Type B pancreatic cell (in vitro differentiated cells): Measurements from ENCODE around the gene KCNT1. TPM values are rescaled to one million over a fixed set of nuclear protein-coding genes. Genes with fewer than 3 reads are reported as not detected.

Experiments used
- DNase-seq: peaks from one replicate; pipeline ENCODE4 v3.0.0; 2021; ENCODE audit warnings: mixed read lengths; ENCODE audit not compliant: unreplicated experiment; ENCODE audit errors: extremely low spot score
- H3K27ac Mint-ChIP-seq: 2 replicates; pipeline ENCODE4 v1.8.0; 2021; ENCODE audit warnings: mild to moderate bottlenecking, mixed read lengths
- H3K27me3 Mint-ChIP-seq: 2 replicates; pipeline ENCODE4 v1.8.0; 2021; ENCODE audit warnings: mixed read lengths
- H3K36me3 Mint-ChIP-seq: 2 replicates; pipeline ENCODE4 v1.8.0; 2021; ENCODE audit warnings: mixed read lengths
- H3K4me1 Mint-ChIP-seq: one replicate; pipeline ENCODE4 v1.8.0; 2021; ENCODE audit warnings: mixed read lengths; ENCODE audit not compliant: unreplicated experiment
- H3K4me3 Mint-ChIP-seq: 2 replicates; pipeline ENCODE4 v1.8.0; 2021; ENCODE audit warnings: mild to moderate bottlenecking, mixed read lengths
- H3K9me3 Mint-ChIP-seq: 2 replicates; pipeline ENCODE4 v1.8.0; 2021; ENCODE audit warnings: mixed read lengths
- total RNA-seq: library from RNA; stranded (reverse); gene quantifications from 2 replicates; pipeline ENCODE4 v1.2.1, GENCODE V29; 2021; ENCODE audit warnings: low replicate concordance
- TF ChIP-seq, protein P1 (sequence below): fragments of 200-600 bp; sonication (generic); conservative IDR thresholded peaks from 2 replicates; pipeline ENCODE4 v1.5.0; 2021; ENCODE audit warnings: antibody characterized with exemption, mild to moderate bottlenecking

KCNT1 gene
- total RNA-seq, 1 donor from 2014 or later = not detected

DNA sequence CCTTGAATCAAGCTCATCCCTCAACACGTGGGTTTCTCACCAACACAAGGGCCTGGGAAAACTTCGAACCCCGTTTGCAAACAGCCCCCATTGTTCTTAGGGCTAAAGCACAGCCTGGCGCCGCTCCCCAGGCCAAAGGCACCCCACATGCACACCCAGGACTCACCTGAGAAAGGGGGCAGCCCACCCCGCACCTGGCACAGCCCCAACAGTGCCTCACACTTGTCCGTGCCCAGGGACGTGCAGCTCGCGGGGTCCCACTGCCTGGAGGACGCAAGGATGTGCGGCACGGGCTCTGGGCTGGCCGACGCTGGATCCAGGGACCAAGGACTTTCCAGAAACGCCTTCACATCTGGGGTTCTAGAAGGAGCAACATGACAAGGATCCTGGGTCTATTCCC lies 5.5 kb upstream of the KCNT1 start:
- Mint-ChIP-seq H3K27ac (no peak overlapping the region), H3K4me1 (no peaks in the 10 kb centered on the region), H3K4me3 (no peak overlapping the region), H3K9me3 (no peaks in the 10 kb centered on the region), H3K27me3 (peaks cover 13% of the 10 kb centered on the region), H3K36me3 (no peaks in the 10 kb centered on the region)
- TF ChIP-seq, protein P1, sequence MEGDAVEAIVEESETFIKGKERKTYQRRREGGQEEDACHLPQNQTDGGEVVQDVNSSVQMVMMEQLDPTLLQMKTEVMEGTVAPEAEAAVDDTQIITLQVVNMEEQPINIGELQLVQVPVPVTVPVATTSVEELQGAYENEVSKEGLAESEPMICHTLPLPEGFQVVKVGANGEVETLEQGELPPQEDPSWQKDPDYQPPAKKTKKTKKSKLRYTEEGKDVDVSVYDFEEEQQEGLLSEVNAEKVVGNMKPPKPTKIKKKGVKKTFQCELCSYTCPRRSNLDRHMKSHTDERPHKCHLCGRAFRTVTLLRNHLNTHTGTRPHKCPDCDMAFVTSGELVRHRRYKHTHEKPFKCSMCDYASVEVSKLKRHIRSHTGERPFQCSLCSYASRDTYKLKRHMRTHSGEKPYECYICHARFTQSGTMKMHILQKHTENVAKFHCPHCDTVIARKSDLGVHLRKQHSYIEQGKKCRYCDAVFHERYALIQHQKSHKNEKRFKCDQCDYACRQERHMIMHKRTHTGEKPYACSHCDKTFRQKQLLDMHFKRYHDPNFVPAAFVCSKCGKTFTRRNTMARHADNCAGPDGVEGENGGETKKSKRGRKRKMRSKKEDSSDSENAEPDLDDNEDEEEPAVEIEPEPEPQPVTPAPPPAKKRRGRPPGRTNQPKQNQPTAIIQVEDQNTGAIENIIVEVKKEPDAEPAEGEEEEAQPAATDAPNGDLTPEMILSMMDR = no peak
- no peak for DNase-seq

DNA sequence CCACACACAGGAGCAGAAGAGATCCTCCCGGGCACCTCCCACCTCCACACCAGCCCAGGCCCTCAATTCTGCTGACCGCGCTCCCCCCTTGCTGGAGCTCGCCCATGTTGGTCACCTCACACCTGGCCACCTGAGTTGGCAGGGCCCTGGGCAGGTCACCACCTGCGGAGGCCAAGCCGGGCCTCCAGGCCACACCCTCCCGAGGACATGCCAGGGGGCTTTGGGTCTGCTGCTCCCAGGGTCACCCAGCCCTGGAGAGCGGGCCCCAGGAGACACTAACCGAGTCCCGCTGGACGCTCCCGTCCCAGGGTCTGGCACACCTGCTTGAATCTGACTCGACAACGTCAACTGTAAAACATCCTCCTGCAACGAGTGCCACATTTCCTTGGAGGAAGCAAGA lies 4.8 kb upstream of the KCNT1 start:
- H3K9me3 Mint-ChIP-seq = no peaks in the 10 kb centered on the region
- H3K27ac Mint-ChIP-seq = no peak overlapping the region
- H3K27me3 Mint-ChIP-seq = peaks cover 8% of the 10 kb centered on the region
- TF ChIP-seq, protein P1 = no peak
- no peak overlapping the region for H3K4me3 Mint-ChIP-seq
- no peaks in the 10 kb centered on the region for H3K36me3 Mint-ChIP-seq
- no peaks in the 10 kb centered on the region for H3K4me1 Mint-ChIP-seq
- no peak for DNase-seq

DNA sequence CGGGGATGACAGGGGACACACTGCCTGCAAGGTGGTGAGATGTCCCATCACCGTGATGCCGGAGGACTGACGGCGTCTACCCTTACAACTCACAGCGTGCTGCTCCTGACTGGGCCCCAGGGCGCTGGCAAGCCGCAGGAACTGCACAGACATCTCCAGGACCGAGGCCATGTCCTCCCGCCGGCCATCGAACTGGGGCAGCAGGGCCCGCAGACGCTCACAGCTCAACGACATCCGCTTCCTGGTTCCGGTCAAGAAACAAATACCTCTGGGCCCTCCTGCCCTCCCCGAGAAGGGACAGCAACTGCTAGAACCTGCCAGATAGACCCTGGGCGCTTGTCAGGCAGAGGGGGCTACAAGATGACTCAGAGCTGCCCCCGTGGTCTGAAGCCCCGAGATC lies 3.7 kb upstream of the KCNT1 start:
- no peak overlapping the region for H3K4me3 Mint-ChIP-seq
- no peak for DNase-seq
- H3K27ac Mint-ChIP-seq = no peak overlapping the region
- TF ChIP-seq, protein P1 = no peak
- H3K36me3 Mint-ChIP-seq = no peaks in the 10 kb centered on the region
- no peaks in the 10 kb centered on the region for H3K9me3 Mint-ChIP-seq
- no peaks in the 10 kb centered on the region for H3K4me1 Mint-ChIP-seq
- H3K27me3 Mint-ChIP-seq = peaks cover 12% of the 10 kb centered on the region

DNA sequence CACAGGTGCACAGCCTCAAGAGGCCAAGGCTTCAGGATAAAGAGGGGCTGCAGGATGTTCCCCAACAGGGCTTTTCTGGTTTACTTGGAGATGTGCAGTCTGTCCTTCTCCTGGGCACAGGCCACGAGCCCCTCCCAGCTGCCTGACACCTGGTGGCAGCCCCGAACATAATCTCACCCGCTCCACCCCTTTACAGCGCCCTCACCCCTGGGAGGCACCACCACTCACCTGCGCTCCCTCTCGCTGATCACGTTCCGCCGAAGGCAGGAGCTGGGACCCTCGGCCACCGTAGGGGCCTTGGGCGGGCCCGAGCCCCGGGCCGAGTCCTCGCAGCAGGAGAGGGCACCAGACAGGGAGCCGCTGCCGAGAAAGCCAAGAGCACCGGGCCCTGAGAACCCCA lies 3.2 kb upstream of the KCNT1 start:
- Mint-ChIP-seq H3K36me3 (no peaks in the 10 kb centered on the region), H3K27me3 (peaks cover 13% of the 10 kb centered on the region), H3K9me3 (no peaks in the 10 kb centered on the region), H3K27ac (no peak overlapping the region), H3K4me1 (no peaks in the 10 kb centered on the region), H3K4me3 (no peak overlapping the region)
- DNase-seq = no peak
- TF ChIP-seq, protein P1 = no peak

DNA sequence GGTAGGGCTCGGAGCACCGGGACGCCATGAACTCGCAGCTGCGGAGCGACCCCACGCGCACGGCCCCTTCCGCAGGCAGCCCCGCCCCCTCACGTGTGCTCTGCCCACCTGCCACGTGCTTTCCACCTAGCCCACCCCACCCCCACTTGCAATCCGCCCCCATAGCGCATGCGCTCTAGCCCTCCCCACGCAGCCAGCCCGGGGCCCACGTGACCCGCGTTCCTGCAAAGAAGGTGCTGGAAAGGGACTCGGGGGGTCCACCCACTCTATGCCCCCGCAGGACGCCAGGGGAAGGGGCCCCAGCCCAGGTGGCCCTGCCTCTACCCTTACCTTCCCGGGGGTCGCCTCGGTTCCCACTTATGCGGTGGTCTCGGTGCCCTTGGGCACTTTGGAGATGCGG lies 2.5 kb upstream of the KCNT1 start, which contains the start of gene SOHLH1:
Gene SOHLH1 (minus strand): TSS at position 42 of the 400 bp plus-strand sequence. CDS start 14 bp downstream, at position 28.
- Mint-ChIP-seq H3K4me3 (no peak within 1 kb of the TSS), H3K9me3 (no peaks in the 10 kb centered on the region), H3K27me3 (peaks cover 10% of the 10 kb centered on the region), H3K4me1 (no peaks in the 10 kb centered on the region), H3K27ac (no peak within 1 kb of the TSS), H3K36me3 (no peaks in the 10 kb centered on the region)
- TF ChIP-seq, protein P1 = no peak
- no peak for DNase-seq

DNA sequence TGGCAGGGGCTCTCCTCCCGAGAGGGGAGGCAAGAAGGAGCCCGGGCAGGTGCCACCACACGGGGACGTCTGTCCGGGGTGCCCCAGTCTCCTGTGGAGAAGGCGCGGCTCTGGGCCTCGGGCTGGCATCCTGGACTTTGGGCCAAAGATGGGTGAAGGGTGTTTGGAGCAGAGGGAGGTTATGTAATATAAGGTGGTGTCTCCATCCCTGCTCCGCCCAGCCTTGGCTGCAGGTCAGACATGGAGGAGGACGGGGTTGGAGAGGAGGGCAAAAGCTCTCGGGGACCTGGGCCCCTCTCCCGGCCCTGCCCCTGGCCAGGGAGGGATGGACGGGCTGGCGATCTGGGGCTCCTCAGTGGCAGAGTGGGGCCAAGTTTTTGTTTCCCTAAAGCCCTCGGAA lies 1.5 kb upstream of the KCNT1 start:
- TF ChIP-seq, protein P1 = no peak
- DNase-seq = no peak

More for the DNA sequence above, 1.5 kb upstream of the KCNT1 start:
- Mint-ChIP-seq H3K9me3 (no peaks in the 10 kb centered on the region), H3K36me3 (no peaks in the 10 kb centered on the region), H3K27me3 (peaks cover 16% of the 10 kb centered on the region), H3K4me3 (no peak overlapping the region), H3K4me1 (no peaks in the 10 kb centered on the region), H3K27ac (no peak overlapping the region)
